Left kidney (tissue), 2 donors: ENCODE data around the gene GPX2. TPM values are rescaled to one million over a fixed set of nuclear protein-coding genes. Genes with fewer than 3 reads are reported as not detected.

Source experiments
- DNase-seq: peaks from one replicate; pipeline ENCODE4 v3.0.0-alpha.2; 2013
- polyA plus RNA-seq: library from polyadenylated mRNA; unstranded; fragments of 120-200 nt; gene quantifications from one replicate; pipeline ENCODE4 v1.2.1, GENCODE V29; 2013; ENCODE audit not compliant: insufficient read length

Gene GPX2
- polyA plus RNA-seq, 1 donor = 1.1 TPM

DNA sequence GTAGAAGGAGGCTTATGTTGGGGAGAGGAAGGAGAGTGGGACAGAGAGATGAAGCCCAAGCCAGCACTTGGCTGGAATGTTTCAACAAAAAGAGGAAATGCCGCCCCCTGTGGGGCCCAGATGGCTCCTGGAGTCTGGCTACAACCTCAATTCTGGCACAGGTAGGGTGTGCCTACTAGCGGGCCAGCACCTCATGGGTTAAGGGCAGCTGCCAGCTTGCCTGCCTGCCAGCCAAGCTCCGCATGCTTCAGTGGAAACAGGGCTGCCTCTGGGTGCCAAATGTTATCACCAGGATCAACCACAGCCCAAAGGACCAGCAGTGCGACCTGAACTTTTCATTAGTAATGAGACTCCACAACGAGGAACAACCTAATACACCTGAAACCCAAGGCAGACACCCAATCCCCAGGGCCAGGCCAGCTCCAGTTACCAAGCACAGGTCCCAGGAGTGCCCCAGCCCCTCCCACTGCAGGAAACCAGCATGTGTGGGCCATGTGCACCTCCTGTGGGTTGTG is 18.3 kb upstream of the GPX2 start:
- DNase-seq = no peak

- no peak for DNase-seq
These were observed 16.2 kb upstream of the GPX2 start for GRCh38 chr14:64958743-64959142.

DNA sequence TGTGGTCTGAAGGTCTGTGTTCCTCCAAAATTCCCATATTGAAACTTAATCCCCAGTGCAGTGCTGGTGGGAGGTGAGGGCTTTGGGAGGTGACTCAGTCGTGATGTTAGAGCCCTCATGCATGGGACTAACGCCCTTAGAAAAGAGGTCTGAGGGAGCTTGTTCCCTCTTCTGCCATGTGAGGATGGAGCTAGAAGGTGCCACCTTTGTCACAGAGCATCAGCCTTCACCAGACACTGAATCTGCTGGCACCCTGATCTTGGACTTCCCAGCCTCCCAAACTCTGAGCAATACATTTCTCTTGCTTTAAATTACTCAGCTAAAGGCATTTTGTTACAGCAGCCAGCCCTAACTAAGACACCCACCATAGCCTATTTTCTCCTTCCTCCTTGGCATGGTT is 15.7 kb upstream of the GPX2 start:
- no peak for DNase-seq

- DNase-seq = no peak
These were observed 14.3 kb upstream of the GPX2 start for GRCh38 chr14:64956697-64957406.

DNA sequence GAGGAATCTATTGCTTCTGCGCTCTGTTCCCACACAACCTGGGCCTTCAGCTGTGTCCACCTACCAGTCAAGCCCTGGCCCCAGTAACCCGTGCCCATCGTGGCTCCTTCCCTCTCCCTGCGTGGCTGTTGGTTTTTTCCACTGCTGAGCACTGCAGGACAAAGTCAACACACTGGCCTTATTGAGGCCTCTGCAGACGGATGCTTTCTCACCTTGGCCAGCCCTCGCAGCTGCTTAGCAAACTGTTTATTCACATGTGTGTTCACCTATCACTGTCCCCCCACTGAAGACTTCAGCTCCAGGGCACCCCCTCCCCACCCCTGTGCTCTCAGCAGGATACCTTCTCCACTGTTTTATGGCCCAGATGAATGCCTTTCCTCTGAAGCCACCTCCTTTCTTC is 12.8 kb upstream of the GPX2 start:
- no peak for DNase-seq

- no peak for DNase-seq
These were observed 12.1 kb upstream of the GPX2 start for GRCh38 chr14:64954491-64955240.

DNA sequence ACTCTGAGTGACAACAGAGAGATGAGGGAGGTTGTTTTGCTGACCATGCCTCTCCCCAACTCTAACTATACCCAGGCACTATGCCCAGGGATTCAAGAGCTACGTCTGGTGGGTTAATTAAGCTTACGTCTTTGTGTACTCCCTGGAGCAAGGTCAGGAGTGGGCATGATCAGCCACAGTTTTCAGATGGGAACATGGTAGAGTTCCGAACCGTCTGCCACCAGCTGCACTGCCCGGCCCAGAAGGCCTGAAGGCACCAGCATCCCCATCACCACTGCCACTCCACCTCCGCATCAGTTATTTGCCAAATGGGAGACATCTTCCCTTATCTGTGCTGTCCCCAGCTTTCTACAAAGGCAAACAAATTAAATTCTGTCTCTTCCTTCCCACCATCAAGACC is 11.1 kb upstream of the GPX2 start:
- DNase-seq = no peak

DNA sequence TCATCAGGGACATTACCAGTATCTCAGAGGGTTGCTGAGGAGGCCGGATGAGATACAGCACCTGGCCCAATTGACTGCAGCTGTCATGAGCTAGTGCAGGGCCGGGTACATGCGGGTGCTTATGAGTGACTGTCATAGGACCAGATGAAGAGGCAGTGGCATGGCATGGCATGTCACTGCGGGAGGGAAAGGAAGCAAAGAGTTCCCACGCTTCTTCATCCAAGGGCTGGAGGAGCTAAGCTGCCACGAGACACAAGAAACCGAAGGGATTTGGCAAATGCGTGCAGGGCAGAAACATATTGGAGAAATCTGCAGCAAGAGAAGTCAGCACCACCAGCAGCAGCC is 10.7 kb upstream of the GPX2 start:
- no peak for DNase-seq

DNA sequence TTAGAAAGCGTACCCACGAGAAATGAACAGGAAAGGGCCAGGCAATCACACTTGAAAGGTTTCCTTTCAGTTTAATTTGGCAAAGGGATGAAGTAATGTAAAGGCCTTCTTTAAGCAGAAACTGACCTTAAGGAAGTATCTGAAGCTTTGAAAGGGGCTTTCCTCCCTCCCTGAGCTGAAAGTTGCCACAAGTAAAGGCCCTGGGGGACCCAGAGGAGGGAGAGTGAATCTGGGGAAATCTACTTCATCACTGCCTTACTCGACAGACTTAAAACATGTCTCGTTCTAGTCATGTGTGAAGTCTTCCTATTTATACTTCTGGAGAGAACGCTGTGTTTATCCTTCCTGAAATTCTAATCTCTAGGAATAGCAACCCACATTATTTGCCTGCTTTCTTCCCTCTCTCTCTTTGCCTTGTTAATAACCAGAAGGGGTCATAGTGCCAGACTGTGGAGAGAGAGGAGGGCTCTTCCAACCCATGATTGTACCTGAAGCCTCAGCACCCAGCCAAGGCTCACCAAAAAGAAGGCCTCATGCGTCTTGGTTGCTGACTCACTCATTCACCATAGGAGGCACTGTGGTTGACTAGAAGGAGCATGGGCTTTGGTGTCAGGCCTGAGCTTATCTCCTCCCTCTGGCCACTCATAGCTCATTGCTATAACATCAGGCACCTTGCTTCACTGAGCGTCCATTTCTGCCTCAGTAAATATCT is 10.2 kb upstream of the GPX2 start:
- DNase-seq = no peak

GRCh38 chr14:64951724-64952123 is 9.2 kb upstream of the GPX2 start:
- no peak for DNase-seq

DNA sequence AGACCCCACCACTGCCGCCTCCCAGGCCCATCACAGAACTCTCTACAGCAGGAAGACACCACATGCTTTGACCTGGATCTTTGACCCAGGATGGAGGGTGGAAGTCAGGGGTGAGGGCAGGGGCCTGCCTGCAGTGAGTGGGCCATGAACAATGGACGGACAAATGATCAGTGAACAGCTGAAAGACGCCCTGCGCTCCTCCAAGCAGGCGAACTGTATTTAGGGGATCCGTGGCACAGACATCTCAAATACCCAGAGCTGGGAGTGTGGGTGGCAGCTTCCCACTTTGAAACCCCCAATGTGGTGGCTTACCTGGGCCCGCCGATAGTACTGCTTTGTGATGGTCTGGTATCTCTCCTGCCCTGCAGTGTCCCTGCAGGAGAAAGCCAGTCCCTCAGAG is 8.7 kb upstream of the GPX2 start:
- DNase-seq = no peak

DNA sequence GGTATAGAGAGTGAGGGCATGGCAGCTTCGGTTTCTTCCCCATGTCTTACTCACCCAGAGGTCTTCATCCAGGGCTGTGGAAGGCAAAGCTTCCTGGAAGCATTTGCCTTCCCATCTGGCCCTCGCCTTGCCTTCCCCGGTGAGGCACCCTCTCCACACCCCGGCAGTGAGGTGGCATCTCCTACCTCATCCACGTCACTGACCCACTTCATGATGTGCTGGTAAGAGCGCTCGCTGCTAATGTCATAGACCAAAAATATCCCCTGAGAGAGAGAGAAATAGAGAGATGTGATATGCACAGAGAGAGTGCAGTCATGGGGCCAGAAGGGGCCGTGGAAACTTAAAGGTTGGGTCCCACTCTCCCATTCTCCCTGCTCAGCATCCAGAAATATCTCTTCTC is 8.3 kb upstream of the GPX2 start:
- DNase-seq = no peak

GRCh38 chr14:64948612-64949210 is 6.2 kb upstream of the GPX2 start:
- no peak for DNase-seq

- no peak for DNase-seq
These were observed 5.4 kb upstream of the GPX2 start for GRCh38 chr14:64947710-64948611.

GRCh38 chr14:64946310-64947045 is 3.9 kb upstream of the GPX2 start:
- no peak for DNase-seq

- DNase-seq = no peak
These were observed 3.1 kb upstream of the GPX2 start for GRCh38 chr14:64945431-64946178.

- no peak for DNase-seq
These were observed 2.3 kb upstream of the GPX2 start for GRCh38 chr14:64944861-64945260.

DNA sequence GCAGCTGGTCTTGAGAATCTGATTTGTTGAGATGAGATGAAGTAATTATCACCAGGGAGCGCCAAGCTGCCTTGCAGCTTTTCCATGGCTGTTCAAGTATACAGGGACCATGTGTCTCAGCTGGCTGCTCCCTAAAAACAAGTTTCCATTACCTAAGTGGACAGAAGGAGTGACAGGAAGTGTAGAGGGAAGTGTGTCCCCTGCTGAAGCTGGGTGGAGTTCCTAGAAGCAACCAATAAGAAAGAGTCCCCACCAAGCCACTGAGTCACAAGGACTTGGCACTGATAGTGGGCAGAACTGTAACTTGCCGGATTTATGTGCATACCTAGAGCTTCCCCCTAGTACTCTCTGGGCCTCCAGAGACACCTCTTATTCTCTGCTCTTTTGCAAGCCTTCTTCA is 1.5 kb upstream of the GPX2 start:
- DNase-seq = no peak

DNA sequence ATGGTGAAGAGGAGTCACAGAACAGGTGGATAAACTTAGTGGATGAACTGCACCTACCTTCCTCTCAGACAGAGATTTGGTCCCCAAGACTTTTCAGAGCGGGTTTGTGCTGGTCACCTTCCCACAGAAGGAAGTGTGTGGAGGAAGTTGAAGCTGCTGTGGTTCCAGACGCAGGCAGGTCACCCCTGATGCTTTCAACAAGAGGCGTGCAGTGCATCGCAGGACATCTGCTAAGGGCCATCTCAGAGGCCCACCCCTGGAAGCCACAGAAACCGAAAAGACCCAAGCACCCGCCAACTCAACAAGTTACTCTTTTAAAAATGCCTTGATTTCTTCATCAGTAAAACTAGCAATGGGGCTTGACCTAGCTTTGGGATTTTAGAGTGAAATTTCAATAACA is 1.0 kb upstream of the GPX2 start:
- DNase-seq = no peak

DNA sequence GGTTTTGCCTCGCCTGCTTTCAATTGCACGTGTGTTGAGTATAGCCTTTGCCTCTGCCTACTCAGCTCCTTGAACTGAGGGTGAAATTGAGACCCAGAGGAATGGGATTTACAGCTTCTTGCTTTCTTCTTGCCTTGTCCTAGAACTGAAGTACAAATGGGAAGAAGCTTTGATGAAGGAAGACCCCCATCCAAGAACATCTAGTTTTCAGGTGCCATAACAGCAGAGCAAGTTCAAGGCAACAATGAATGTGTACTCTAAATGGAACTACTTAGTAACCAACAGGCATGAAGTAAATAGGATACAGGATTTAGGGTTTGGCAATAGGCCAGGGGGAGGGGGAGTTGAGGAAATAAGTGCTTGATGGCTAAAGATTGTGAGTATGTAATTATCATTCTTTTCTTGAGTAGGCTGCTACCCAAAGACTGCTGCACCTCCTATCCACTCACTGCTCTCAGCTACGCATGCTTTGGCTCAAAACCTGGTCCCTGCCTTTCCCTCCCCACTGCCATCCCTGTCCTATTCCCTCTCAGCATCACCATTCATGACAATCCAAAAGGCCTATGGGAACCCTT is 2.1 kb downstream of the GPX2 start:
- DNase-seq = no peak
